Measurements from ENCODE around the gene BSDC1.

Gene BSDC1

DNA sequence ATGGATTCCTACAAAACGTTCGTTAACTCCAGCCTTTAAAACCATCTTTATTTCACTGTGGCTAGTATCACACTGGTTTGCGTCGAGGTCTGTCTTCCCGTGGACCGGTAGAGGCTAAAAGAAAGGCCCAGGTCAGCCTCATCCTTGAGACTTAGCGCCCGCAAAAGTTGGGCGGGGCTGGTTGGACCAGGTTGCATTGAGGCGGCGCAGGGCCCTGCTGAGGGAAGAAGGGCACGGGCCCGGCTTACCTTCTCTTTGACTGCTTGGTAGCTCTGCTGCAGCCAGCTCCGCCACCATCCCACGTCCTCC, 455 bp downstream of the BSDC1 start:
- DNase-seq (ENCODE audit: low spot score) = no peak

DNA sequence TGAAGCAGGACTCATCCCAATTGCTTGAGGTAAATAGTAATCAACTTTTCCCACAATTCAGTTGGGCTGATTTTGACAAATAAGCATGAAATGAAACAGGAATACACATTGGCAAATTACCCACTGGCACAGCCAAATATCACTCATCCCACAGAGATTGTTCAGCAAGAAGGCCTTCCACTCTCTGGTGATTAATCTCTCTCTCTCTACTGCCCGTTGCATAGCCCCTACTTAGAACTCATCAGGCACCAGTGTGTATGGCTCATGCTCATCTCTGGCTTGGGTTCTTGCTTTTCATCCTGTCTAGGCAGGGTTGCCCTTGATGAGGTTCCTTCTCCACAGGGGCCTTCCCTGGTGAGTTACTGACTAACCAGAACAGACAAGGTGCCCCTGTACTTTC, 1.1 kb downstream of the BSDC1 start:
- DNase-seq (ENCODE audit: low spot score) = no peak

DNA sequence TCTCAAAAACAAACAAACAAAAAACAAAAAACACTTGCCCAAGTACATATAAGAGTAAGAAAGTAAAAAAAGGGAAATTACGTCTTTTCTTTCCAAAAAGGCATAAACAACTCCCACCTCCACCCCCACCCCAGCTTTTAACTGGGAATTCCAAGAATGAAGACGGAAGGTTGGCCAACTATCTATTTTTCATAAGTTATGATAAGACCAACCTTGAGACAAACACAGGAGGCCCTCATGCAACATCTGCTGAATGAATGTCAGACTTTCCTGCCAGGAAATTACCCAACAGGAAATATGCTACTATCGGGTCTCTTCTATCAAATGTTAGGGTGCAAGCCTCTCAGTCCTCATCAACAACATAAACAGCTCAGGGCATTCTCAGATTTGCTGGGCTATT, 1.9 kb downstream of the BSDC1 start:
- no peak for DNase-seq (ENCODE audit: low spot score)

DNA sequence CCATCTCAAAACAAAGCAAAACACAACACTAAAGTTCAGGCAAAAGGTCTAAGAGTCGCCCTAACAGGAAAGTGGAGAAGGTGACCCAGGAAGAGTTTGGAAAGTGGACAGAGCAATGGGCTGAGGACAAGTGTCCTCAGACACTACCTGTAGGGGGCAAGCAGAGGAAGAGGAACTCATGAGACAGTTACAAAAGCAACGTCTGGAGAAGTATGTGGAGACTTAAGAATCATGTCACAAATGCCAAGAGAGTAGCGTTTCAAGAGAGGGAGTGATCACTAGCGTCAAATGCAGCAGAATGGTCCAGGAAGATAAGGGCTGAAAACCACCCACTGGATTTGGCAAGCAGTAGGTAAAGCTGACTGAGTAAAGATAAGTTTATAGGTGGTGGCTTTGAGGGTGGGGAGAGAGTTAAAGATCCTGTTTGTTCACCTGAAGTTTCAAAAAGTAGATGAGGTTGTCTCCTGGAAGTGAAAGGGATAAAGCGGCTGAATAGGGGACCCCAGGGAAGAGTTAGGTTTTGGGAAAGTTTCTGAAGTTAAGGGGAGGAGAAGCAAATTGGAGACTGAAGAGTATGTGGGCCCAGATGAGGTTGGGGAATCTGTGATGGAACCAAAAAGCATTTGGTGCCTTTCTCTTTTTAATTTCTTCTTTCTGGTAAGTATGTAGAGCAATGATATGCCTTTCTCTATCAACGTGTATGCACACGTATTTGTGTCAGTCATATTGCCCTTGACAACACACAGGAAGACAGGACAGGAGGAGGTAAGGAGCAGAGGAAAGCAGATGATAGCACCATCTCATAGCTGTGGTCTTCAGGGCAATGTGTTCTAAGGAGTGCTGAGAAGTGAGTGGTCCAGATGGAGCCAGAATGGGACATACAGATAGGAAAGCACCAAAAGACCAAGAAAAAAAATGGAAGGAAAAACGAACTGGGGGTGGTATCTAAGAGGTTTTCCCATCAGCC, 3.1 kb downstream of the BSDC1 start:
- no peak for DNase-seq (ENCODE audit: low spot score)

DNA sequence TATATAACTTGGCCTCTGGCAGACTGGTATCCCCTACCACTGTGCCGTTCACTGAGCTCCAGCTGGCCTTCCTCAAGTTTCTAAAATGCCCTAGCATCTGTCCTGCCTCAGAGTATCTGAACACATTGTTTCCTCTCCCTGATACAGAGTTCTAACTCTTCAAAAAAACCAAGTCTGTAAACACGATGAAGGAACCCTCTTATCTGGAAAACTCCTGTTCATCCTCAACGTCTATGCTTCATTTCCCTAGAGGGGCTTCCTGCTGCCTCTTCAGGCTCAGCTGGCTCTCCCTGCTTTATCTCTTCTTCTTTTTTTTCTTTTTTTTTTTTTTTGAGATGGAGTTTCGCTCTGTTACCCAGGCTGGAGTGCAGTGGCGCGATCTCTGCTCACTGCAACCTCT, 5.6 kb downstream of the BSDC1 start:
- no peak for DNase-seq (ENCODE audit: low spot score)

DNA sequence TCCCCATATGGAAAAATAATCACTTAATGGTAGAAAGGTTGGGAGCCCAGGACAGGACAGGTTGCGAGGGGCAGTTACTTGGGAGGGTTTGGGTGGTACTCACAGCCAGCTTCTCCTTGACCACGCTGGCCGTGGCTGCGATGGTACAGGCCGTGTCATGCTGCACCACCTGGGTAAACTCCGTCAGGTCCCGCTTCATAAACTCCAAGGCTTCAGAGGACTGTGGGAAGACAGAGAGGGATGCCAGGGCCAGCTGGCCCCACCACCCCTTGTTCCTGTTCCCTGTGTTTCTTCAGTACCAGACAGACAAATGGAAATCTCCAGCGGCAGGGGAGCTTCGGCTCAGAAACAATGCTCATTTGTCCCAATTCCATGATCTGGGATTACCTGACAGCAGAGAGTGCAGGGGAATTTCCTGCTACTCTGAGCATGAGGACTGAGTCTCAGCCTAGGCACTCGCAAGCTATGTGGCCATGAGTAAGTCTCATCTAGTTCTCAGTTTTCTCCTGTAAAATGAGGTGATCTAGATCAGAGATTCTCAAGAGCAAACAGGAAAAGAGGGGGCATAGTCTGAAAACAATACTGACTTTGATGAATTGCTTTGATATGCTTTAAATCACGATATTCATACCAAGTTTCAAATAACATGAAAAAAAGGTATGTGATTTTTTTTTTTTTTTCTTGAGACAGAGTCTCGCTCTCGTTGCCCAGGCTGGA, 7.4 kb downstream of the BSDC1 start:
- no peak for DNase-seq (ENCODE audit: low spot score)

DNA sequence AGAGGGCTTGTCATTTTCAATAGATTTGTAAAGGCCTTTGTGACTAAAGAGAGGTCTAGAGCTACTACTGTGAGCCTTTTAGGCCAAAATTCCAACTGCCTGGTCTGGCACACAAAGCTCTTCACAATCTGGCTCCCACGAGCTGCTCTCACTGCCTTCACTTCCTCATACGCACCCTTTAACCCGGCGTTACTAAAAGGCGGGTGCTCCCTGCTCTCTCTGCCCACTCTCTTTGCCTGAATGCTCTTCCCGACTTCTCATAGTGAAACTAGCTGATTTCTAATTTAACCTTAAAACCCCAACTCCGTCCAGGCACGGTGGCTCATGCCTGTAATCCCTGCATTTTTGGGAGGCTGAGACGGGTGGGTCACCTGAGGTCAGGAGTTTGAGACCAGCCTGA, 14.2 kb downstream of the BSDC1 start:
- no peak for DNase-seq (ENCODE audit: low spot score)

DNA sequence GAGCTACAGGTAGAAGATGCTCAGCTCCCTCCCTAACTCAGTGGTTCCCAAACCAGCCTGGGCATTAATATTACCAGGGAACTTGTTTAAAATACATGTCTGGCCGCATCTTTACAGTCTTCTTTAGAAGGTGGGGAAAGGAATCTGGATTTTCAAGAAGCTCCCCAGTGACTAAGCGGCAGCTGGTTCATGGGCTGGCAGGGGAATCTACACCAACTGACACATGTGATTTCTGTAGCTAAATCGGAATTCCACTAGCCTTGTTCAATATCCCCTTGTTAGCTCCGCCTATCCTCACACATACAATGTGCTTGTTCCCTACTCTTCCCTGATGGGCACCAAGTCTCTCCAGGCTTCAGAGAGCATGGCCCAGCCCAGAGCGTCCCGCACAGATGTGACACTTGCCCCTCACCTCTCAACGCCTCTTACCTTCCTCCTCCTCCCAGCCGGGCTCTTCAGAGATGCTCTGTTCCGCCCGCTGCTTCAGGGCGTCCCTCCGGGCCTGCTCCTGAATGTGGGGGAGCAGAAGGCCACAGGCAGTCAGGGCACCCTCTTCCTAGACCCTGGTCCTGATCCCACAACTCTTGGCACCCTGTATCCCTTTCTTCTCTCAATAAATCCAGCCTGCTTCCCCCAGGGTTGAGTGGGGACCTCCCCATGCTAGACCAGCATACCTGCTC, 16.6 kb downstream of the BSDC1 start:
- no peak for DNase-seq (ENCODE audit: low spot score)

DNA sequence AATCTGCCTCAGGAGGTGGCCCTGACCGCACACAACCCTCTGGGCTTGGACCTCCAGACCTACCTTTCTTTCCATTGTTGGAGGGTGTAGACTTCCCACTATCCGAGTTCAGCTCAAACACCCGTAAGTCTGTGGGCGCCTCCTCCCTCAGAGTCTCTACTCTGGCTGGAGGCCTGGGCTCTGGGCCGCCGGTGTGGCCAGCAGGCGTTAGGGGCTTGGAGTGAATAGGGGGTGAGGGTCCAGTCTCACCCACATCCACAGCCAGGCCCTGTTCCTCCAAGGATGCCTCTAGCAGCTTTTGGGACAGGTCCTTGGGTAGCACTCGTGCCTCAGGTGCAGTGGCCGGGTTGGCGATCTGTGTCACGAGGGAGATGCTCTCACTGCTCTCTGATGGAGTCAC, 18.0 kb downstream of the BSDC1 start:
- DNase-seq (ENCODE audit: low spot score) = no peak

DNA sequence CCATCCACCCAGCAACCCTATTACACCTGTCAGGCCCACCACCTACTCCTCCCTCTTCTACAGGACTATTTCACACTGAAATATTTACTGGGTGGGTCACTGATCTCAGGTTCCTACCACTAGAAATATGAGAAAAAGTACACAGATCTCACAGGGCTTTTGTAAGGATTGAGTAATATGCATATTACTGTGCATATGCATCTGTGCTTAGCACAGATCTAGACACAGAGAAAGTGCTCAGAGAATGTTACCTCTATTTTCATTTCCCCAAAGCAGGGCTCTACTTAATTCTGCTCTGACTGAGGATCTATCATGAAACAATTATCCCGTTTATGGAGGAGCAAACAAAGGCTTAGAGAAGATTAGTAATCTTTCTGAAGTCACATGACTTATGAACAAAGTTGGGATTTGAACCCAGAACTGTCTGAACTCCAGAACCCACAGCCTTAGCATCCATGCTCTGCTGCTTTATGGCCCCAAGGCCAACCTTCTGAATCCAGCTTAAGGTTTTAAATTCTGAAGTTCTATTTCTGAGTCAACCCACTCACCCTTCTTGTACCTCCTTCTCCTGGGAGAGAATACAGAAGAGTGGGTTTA, 20.1 kb downstream of the BSDC1 start:
- no peak for DNase-seq (ENCODE audit: low spot score)

DNA sequence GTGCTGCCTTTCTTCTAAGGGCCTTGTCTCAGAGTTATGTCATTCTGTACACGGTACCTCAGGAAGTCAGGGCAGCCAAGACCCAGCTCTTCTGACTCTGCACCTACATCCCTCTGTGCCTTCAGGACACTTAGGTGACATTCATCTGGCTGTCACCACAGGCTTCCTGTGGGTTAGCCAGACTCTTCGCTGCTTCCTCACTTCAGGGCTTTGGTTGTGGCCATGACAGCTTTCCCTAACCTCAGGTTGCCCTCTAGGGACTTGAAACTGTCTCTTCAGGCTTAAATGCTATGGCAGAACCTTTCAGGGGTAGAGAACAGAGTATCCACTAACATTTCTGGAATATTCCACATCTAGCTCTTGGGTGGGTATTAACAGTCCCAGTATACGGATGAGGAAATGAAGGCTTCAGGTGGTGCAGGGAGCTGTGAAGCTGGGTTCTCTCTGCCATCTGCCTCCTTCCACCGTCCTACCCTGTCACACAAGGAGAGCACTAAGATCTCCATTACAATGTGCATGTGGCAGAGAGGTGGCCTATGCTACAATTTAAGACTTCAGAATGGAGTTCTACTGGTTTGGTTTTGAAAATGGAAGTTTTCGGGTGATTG, 22.0 kb downstream of the BSDC1 start:
- no peak for DNase-seq (ENCODE audit: low spot score)

DNA sequence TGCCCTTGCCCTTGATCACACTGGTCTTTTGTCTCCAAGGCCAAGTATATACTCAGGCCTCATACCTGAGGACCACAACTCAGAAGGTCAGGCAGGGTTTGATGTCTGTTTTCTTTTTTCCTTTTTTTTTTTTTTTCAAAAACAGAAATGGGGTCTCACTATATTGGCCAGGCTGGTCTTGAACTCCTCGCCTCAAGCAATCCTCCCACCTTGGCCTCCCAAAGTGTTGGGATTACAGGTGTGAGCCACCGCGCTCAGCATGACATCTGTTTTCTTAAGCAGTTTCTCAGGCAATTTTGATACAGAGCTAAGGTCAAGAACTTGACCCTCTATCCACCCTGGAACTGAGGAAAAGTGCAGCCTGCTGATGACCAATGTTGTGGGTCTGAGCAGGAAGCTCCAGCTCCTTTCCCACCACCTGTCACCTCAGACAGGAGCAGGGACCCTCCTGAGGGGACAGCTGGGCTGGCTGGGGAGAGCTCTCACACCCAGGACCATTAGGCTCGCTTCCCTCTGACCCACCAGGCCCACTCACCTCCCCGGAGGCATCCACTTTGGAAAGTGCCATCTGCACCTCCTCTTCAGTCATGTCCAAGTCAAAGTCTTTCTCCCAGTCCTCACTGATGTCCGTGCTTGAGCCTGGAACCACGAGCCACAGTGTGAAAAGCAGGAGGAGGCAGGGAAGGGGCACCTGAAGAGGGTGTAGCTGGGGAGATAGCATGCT, 26.2 kb downstream of the BSDC1 start:
- no peak for DNase-seq (ENCODE audit: low spot score)

DNA sequence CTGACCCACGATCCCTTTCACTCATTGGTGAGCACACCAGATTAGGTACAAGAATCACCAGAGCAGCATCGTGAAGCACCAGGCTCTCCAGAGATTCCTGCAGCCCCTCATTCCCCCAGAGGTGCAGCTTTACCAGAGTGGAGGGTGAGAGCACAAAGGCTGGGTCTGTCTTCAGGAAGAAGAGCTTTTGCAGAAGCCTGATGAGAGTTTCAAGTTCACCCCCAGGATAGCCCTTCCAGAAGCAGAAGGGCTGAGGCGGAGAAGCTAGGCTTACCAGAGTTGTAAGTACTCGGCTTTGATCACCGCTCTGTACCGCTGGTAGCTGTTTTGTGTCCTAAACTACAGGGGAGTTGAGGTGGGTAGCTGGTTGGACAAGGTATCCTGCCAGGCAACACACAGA, 28.8 kb downstream of the BSDC1 start:
- no peak for DNase-seq (ENCODE audit: low spot score)

DNA sequence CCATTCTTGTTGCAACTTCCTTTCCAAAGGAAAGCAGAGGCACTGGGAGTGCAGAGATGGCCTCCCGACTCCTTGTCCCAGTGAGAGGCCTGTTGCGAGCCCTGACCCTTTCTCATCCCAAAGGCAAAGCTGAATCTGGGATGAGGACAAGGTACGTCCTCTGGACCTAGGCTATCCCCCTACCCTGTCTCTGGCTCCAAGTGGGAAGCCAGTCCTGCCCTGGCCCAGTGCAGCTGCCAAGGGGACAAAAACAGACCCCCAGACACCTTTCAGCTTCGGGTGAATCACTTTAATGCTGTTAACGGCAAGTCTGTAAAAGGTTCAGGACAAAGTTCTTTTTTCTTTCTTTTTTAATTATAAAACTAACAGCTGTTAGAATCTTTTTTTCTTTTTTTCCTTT, 29.4 kb downstream of the BSDC1 start:
- no peak for DNase-seq (ENCODE audit: low spot score)

DNA sequence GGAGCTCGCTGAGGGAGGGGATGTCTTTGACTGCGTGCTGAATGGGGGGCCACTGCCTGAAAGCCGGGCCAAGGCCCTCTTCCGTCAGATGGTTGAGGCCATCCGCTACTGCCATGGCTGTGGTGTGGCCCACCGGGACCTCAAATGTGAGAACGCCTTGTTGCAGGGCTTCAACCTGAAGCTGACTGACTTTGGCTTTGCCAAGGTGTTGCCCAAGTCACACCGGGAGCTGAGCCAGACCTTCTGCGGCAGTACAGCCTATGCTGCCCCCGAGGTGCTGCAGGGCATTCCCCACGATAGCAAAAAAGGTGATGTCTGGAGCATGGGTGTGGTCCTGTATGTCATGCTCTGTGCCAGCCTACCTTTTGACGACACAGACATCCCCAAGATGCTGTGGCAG, 30.5 kb downstream of the BSDC1 start:
- no peak for DNase-seq (ENCODE audit: low spot score)

DNA sequence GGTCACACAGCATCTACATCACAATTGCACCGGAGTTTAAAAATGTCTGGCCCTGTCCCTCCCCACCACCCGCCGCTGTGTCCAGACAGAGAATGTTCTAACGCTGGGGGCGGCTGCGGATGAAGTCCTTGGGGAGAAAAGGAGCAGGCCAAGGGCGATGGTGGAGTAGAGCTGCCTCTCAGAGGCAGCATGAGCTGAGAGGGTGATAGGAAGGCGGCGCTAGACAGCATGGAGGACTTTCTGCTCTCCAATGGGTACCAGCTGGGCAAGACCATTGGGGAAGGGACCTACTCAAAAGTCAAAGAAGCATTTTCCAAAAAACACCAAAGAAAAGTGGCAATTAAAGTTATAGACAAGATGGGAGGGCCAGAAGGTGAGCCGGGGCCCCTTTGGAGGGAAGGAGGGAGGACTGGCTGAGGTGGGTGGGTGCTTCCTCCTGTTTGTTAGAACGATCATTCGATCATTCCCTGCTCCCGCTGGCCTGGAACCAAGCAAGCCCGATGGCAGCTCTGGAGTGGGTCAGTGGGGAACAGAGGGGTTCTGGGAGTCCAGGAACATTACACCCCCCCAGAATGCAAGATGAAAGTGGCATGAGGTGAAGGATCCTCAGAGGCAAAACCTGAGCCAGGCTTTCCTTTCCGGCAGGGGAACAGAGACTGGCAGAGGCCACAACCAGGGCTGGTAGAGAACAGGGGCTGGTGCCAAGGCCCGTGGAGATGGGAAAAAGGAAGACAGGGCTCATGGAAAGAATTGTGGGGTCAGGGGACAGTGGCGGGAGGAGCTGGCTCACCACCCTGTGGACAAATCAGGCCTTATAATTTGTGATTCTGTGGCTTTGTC, 31.5 kb downstream of the BSDC1 start, which contains the start of the genes FAM229A and TSSK3:
Gene FAM229A (minus strand): TSS at position 12 of the 840 bp plus-strand sequence. CDS start 394 bp downstream, outside the sequence.
Gene TSSK3 (plus strand): TSS at position 66 of the 840 bp plus-strand sequence. CDS start 163 bp downstream, at position 229.
- no peak for DNase-seq (ENCODE audit: low spot score)

DNA sequence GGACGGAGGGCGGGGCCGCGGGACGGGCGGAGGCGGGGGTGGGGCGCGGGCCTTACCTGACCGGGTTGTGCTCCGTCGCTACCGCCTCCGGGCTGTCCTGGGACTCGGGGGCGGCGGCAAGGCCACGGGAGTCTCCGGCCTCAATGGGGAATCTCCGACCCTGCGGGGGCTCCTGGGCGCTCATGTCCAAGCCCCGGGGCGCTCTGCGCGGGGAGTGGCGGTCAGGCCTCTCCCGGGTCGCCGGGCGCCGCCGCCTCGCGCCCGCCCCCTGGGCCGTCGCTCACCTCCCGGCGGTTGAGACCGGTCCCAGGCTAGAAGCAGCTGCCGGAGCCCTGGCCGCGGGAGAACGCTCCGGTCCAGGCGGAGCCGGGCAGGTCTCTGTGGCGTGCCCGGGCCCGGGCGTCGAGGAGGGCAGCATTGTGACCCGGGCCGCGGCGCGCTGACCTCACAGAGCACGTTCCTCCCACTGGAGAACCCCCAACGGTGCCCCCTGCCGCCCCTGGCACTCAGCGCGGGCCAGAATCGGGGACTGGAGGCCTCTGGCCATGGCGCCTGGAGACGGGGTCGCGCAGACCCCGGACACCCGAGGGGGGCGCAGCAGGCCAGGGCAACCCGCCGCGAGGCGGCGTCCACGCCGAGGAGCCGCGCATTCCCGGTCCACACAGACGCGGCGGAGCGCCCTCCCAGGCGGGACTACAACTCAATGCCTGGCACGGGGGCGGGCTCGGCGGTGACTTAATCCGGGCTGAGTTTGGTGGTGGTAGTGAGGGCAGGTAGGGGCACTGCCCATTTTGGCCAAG, 32.4 kb downstream of the BSDC1 start:
- DNase-seq (ENCODE audit: low spot score) = peak; percentile 78

DNA sequence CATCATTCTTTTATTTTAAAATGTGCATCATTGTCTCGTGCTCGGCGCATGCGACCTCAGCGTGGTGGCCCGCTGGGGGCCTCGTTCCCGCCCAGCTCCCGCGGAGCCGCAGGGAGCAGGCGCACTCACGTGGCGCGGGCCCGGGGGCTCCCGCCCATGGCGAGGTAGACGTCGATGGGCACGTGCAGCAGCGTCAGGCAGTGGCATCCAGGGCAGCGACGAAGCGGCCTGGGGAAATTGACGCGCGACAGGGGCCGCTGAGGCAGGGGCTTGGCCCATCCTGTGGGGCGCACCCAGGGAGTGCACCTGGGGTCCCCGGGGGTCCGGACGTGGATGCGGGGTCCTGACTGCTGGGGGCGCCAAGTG, 33.0 kb downstream of the BSDC1 start:
- DNase-seq (ENCODE audit: low spot score) = no peak

DNA sequence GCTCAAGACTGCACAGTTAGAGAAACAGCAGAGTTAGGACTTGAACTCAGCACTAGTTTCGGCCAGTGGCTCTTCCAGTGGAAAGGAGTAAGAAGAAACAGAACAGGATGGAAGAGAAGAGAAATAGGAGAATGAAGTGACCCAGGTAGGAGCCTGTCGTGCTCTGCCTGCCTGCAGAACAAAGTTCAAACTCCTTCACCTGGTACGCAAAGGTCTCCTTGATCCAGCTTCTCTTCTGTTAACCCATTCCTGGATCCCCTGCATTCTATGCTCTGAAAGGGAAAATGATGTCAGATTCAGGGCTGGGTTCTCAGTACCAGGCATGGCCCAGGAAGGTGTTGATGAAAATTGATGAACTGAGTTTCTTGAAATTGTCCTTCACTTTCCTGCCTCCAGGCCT, 35.8 kb downstream of the BSDC1 start:
- DNase-seq (ENCODE audit: low spot score) = no peak
